ENCODE measurements around the gene ZGLP1. TPM values are rescaled to one million over a fixed set of nuclear protein-coding genes. Genes with fewer than 3 reads are reported as not detected.

ZGLP1 gene
- total RNA-seq, 1 experiment from 2014 or later, result 1.3 TPM

Other genes starting within 250 kb of the ZGLP1 start
- 17.4 TPM for gene SHFL, start 223.5 kb downstream of the ZGLP1 start, total RNA-seq (2021; ENCODE audit: unreplicated experiment)
- 0.74 TPM for gene ANGPTL6, start 207.1 kb downstream of the ZGLP1 start, total RNA-seq (2021; ENCODE audit: unreplicated experiment)
- 63.3 TPM for gene PPAN, start 203.5 kb downstream of the ZGLP1 start, total RNA-seq (2021; ENCODE audit: unreplicated experiment)
- 12.5 TPM for gene P2RY11, start 198.1 kb downstream of the ZGLP1 start, total RNA-seq (2021; ENCODE audit: unreplicated experiment)
- gene EIF3G, start 189.9 kb downstream of the ZGLP1 start, total RNA-seq (2021; ENCODE audit: unreplicated experiment), result 233 TPM
- gene DNMT1, start 114.9 kb downstream of the ZGLP1 start, total RNA-seq (2021; ENCODE audit: unreplicated experiment), result 168 TPM
- gene S1PR2, start 78.5 kb downstream of the ZGLP1 start, total RNA-seq (2021; ENCODE audit: unreplicated experiment), result 2.9 TPM
- 62.8 TPM for gene MRPL4, start 57.6 kb downstream of the ZGLP1 start, total RNA-seq (2021; ENCODE audit: unreplicated experiment)
- 136 TPM for gene ICAM1, start 38.7 kb downstream of the ZGLP1 start, total RNA-seq (2021; ENCODE audit: unreplicated experiment)
- 2.8 TPM for gene ICAM4, start 22.9 kb downstream of the ZGLP1 start, total RNA-seq (2021; ENCODE audit: unreplicated experiment)
- 19.5 TPM for gene ICAM5, start 19.9 kb downstream of the ZGLP1 start, total RNA-seq (2021; ENCODE audit: unreplicated experiment)
- 25.5 TPM for gene FDX2, start 6.2 kb upstream of the ZGLP1 start, total RNA-seq (2021; ENCODE audit: unreplicated experiment)
- gene RAVER1, start 23.7 kb upstream of the ZGLP1 start, total RNA-seq (2021; ENCODE audit: unreplicated experiment), result 55.6 TPM
- gene ICAM3, start 29.8 kb upstream of the ZGLP1 start, total RNA-seq (2021; ENCODE audit: unreplicated experiment), result 10.5 TPM
- 104 TPM for gene TYK2, start 70.8 kb upstream of the ZGLP1 start, total RNA-seq (2021; ENCODE audit: unreplicated experiment)
- 162 TPM for gene CDC37, start 93.7 kb upstream of the ZGLP1 start, total RNA-seq (2021; ENCODE audit: unreplicated experiment)
- gene PDE4A, start 110.7 kb upstream of the ZGLP1 start, total RNA-seq (2021; ENCODE audit: unreplicated experiment), result 25.8 TPM
- 102 TPM for gene KEAP1, start 193.5 kb upstream of the ZGLP1 start, total RNA-seq (2021; ENCODE audit: unreplicated experiment)
- 3.4 TPM for gene S1PR5, start 207.6 kb upstream of the ZGLP1 start, total RNA-seq (2021; ENCODE audit: unreplicated experiment)
- gene ATG4D, start 234.1 kb upstream of the ZGLP1 start, total RNA-seq (2021; ENCODE audit: unreplicated experiment), result 28.0 TPM

Measured in Panc1 (cell line).